A549 (cell line): ENCODE measurements around the gene GAL3ST1.

Experiments
- POLR2A ChIP-seq: IDR thresholded peaks from 2 replicates; pipeline ENCODE4 v1.6.1; 2012; ENCODE audit warnings: mild to moderate bottlenecking, low read length
- RCOR1 ChIP-seq: fragments of 150-350 bp; IDR thresholded peaks from 2 replicates; pipeline ENCODE4 v1.6.1; 2014; ENCODE audit warnings: antibody characterized with exemption, low read length, low read depth
- TF ChIP-seq, protein P1 (sequence below): fragments of >200 bp; sonication (Bioruptor Twin); formaldehyde crosslinking; IDR thresholded peaks from 3 replicates; pipeline ENCODE4 v1.5.1; 2016
- TF ChIP-seq, protein P2 (sequence below): fragments of >200 bp; sonication (Bioruptor Twin); formaldehyde crosslinking; IDR thresholded peaks from 3 replicates; pipeline ENCODE4 v1.6.1; 2016

GRCh38 chr22:30606455-30607299 is 32.2 kb upstream of the GAL3ST1 start, which contains the start of gene TCN2:
- TF ChIP-seq POLR2A (no peak), RCOR1 (no peak)
- TF ChIP-seq, protein P1, sequence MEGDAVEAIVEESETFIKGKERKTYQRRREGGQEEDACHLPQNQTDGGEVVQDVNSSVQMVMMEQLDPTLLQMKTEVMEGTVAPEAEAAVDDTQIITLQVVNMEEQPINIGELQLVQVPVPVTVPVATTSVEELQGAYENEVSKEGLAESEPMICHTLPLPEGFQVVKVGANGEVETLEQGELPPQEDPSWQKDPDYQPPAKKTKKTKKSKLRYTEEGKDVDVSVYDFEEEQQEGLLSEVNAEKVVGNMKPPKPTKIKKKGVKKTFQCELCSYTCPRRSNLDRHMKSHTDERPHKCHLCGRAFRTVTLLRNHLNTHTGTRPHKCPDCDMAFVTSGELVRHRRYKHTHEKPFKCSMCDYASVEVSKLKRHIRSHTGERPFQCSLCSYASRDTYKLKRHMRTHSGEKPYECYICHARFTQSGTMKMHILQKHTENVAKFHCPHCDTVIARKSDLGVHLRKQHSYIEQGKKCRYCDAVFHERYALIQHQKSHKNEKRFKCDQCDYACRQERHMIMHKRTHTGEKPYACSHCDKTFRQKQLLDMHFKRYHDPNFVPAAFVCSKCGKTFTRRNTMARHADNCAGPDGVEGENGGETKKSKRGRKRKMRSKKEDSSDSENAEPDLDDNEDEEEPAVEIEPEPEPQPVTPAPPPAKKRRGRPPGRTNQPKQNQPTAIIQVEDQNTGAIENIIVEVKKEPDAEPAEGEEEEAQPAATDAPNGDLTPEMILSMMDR: no peak
- TF ChIP-seq, protein P2, sequence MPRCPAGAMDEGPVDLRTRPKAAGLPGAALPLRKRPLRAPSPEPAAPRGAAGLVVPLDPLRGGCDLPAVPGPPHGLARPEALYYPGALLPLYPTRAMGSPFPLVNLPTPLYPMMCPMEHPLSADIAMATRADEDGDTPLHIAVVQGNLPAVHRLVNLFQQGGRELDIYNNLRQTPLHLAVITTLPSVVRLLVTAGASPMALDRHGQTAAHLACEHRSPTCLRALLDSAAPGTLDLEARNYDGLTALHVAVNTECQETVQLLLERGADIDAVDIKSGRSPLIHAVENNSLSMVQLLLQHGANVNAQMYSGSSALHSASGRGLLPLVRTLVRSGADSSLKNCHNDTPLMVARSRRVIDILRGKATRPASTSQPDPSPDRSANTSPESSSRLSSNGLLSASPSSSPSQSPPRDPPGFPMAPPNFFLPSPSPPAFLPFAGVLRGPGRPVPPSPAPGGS: no peak
